Measurements from ENCODE around the gene RAB44.

Gene RAB44

DNA sequence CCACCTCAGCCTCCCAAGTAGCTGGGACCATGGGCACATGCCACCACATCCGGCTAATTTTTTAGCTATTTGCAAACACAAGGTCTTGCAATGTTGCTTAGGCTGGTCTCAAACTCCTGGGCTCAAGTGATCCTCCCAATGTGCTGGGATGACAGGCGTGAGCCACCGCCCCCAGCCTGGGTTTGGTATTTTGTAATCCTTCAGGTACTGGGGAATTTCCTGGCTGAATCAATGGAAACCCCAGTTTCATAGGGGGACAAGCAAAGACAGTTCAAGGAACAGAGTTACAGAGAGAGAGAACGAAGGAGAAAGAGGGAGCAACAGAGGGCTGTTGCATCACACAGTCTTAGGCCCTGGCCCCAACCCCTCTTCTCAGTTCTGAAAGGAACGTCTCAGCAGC lies 35.7 kb downstream of the RAB44 start:
- no peak for DNase-seq (ENCODE audit: low read depth)

DNA sequence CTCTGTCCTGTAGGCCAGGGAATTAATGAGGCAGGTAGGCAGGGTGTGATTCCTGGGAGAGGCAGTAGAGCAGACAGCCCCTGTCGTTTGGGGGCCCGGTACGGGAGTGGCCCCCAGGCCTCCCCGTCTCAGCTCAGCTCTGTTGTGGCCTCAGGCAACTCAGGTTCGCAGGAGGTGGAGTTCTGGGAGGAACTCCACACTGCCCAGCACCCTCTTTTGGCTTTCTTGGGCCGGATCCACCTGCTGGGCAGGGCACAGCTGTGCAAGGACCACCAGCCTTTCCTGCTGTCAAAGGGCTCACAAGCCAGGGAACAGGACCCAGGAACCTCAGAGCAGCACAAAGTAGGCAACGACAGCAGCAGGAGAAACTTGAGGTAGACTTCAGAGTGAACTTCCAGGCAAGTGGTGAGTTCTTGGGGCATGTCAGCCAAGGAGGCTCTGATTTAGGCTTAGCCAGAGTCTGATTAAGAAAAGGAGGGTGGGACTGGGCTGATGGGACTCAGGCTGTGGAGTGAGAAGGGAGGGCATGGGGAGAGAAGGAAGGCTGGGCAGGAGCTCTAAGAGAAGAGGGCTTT lies 36.9 kb downstream of the RAB44 start:
- no peak for DNase-seq (ENCODE audit: low read depth)

DNA sequence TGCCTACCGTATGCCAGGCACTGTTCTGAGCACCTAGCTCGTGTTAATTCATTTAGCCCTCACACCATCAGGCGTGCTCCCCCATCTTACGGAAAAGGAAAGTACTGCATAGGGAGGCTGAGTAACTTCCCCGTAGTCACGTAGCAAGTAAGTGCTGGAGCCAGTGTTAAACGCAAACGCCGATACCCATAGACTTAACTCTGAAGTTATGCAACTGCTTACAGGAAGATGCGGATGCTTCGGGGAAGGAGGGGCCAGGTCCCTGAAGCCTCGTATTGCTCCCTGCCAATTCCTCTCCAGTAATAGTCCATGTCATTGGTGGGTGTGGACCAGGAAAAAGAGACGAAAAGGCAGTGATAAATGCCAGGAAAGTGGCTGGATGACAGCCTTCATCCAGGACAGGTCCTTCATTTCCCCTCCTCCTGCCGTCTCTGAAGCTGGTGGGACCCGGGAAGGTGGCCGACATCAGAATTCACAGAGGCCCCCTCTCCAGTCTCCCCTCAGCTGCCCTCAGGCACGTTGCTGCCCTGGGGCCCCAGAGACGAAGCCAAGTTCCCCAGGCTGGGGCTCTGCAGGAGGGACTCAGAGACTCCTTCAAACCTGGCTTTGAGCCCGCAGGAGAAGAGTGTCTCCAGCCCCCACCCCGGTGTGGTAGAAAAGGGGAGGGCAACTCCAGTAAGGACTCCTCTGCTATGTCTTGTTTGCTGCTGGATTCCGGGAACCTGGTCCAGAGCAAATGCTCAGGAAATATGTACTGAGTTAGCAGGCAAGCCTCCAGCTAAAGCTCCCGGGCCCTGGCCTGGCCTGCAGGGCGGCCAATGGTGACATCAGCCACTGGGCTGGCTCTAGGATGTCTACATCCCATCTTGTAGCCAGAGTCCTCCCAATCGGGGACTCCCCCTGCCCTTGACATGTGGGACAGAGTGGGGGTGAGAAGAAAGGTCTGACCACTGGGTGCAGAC lies 37.8 kb downstream of the RAB44 start:
- DNase-seq (ENCODE audit: low read depth) = no peak

DNA sequence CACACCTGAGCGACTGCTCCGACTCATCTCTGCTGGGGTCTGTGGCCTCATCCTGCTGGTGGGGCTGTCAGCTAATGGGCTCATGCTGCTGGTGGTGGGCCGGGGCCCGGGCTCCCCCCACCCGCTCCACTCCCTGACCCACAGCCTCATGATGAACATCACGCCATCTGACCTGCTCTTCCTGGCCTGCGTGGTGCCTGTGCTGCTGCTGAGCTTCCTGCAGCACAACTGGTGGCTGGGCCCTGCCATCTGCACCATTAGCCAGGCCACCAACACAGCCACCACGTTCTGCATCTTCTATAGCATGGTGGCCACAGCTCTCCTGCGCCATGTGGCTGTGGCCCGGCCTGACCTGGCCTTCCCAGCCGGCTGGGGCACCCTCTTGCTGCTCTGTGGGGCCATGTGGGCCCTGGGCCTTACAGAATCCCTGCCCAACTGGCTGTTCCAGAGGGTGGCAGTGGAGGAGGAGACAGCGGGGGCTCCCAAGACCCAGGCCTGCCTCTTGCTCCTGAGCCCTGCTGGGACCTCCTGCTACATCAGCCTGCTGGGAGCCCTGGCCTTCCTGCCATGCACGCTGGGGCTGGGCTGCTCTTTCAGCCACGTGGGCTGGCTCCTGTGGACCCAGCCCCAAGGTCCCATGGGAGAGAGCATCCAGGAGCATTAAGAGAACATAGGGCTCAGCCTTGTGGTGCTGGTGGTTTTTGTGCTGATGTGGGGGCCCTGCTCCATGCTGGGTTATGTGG lies 39.6 kb downstream of the RAB44 start:
- DNase-seq (ENCODE audit: low read depth) = no peak

DNA sequence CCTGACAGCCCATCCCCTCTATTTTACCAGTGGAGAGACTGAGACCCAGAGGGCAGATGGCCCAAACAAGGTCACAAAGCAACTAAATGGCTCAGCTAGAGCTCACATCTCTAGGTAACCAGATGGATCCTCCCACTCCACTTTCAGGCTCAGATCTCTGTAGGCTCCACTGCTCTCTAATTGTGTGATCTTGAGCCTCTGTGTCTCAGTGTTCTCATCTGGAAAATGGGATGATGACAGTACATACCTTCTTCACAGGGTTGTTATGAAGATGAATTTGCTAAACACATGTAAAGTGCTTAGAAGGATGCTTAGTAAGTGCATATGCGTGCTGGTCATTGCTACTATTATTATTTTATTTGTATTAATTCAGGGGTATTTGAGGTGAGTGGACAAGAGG lies 40.5 kb downstream of the RAB44 start:
- no peak for DNase-seq (ENCODE audit: low read depth)

DNA sequence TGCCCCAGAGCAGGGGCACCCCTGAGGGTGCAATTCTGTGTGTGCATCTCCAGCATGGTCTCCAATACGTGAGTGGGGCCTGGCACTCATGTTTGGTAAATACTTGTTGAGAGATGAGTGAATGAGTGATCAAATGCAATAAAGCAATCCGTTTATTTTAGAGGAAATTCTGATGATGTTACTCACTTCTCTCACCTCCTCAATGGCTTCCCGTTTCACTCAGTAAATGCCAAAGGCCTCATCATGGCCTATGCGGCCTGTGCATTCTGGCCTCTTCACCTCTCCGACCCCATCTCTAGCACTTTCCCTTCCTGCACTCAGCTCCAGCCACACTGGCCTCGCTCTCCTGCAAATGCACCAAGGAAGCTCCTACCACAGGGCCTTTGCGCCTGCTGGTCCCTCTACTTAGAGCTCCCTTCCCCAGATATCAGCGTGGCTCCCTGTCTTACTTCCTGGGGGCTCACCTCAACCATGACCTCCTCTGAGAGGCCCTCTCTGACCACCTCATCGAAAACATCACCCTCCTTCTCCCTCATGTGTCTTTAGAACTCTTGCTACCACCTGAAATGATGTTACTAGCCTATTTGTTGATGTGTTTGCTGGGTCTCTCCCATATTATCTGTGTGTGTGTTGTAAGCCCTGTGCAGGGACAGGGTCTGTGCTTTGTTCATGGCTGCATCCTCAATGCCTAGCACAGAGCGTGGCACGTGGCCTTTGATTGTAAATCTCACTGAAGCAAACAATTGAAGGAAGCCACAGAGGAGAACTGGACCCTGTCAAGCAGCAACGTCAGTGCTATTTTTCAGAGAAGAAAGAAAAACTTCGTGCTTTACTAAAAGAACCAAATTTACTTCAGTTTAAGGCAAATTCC lies 42.6 kb downstream of the RAB44 start:
- no peak for DNase-seq (ENCODE audit: low read depth)

DNA sequence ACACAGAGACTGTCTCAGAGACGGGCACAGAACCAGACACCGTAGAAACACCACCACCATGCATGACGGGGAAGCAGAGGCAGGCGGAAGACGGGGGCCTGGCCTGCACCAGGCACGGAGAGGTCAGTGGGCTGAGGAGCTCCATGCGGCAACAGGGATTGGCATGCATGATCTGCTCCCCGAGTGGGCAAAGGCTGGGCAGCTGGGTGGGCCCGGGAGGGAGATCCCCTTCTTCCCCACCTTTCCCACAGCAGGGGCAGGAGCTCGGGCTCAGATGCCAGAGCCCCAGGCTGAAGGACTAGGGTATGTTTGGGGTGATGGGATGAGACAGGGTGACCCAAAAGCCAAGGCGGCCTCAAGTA lies 43.2 kb downstream of the RAB44 start:
- DNase-seq (ENCODE audit: low read depth) = no peak

DNA sequence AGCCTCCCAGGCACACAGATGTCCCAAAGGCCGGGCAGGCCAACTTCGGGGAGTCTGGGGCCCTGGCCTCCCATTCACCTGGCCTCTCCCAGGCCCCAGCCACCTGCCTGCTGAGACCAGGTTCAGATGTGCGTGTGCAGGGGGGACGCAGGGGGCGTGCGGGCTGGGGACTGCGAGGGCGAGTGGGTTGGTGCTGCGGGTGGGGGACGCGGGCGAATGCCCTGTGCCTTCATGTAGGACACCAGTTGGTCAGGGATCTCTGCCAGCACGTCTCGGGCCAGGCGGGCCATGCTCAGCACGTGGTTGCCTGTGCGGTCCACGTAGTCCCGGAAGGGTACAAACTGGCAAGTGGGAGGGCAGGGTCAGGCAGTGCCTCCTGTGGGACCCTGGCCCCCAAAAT lies 44.5 kb downstream of the RAB44 start:
- no peak for DNase-seq (ENCODE audit: low read depth)

DNA sequence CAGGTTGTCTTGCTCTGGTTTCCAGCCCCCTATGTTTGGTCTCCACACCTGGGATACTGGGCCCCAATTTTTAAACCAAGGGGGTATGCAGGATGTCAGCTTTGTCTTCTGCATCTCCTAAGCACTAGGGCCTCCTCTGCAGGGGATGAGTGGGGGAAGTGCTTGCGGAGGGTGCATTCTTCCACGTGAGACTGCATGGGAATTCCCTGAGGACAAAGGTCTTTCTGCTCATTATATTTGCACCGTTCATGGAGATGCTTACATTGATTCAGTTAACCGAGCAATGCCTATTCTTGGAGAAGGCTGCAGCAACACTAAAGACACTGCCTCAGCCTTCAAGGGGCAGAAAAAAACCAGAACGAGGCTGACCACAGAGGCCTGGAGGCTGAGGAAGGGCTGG lies 45.4 kb downstream of the RAB44 start:
- DNase-seq (ENCODE audit: low read depth) = no peak

DNA sequence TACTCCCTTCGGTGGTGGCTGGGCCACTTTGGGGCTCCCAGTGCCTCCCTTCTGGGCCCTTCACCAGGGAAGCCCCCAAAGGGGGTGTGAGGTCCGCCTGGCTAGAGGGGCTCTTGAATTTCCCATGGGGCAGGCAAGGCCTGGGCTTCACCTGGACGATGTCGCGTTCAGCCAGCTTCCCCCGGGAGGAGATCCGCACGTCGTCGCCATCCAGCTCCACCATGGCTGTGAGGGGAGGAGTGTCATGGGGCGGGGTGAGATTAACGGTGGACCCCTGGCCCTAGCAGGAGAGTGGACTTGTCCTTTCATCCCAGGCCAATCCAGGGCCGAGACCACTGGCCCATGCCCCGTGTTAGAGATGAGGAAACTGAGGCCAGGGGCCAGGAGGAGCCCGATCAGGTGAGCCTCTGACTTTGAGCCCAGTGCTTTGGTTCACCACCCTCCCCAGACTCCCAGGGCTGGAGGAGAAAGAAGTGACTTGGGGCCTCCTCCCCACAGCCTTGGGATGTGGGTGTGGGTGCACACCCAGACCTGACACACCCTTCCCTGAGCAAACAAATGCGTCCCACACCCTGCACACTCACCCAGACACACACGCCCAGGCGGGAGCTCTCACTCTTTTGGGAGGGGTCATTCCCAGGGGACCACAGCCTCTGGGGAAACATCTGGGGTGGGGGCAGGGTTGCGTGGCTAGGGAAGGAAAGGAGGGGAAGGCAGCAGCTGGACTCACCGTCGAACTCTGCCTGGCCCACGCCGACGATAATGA lies 46.1 kb downstream of the RAB44 start:
- DNase-seq (ENCODE audit: low read depth) = no peak

DNA sequence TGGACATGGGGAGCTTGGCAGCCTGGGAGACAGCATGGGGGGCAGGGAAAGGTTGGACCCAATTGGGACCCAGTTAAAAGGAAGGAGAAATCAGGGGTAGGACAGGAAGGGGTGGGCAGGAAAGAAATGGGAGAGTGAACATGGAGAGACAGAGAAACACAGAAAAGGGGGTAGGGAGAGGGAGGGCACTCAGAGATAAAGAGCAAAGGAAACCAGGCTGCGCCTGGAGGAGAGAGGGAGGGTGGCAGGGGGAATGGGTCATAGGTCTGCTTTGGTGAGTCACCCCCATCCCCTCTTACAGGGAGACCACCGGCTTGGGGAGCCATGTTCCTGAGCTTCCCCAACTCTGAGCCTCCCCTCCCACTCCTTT lies 46.7 kb downstream of the RAB44 start:
- DNase-seq (ENCODE audit: low read depth) = no peak

DNA sequence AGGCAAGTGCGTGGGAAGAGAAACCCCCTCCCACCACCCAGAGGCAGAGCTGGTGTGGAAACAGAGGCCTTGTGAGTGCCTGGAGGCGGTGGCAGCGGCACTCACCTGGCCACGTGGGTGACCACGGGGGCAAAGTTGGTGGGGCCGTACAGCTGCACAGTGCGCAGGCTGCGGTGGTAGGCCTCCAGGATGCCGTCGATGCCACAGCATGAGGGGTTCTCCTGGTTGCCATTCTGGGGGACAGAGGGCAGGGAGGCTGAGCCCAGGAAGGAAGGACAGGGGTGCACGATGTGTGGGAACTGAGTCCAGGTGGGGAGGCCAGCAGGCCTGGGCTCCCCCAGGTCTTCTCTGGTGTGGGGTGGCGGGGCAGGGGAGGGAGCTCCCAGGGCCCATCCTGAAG lies 47.7 kb downstream of the RAB44 start:
- no peak for DNase-seq (ENCODE audit: low read depth)

DNA sequence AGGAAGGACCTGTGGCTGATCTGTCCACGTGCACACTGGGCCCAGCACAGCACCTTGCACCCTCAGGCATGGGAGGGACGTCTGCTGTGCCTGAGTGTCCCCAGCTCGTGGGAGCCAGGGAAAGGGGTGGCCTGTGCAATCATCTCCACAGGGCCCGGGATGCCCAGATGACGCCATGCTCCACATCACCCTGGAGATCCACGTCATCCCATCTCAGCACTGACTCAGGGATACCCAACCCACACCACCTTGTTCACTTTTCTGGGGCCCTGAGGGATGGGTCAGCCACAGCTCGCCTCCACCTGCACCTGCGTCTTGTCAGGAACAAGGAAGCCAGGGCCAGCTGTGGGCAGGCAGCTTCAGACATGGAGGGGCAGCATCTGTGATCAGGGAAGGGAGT lies 48.2 kb downstream of the RAB44 start:
- DNase-seq (ENCODE audit: low read depth) = no peak

DNA sequence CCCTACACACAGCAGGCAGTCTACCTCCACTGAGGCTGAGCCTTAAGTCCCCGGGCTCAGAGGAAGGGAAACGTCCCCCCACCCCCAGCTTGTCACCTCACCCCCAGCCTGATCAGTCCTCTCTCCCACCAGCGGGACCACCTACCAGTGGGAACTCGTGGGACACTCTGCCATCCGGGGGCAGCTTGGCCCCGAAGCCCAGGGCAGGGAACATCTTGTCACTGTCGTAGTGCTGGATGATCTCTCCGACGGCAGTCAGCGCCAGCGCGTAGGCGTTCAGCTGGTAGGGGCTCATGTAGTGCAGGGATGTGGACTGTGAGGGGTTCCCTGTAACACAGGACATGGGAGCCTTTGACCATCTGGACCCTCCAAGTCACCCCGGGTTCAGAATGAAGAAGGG lies 48.6 kb downstream of the RAB44 start:
- DNase-seq (ENCODE audit: low read depth) = no peak

DNA sequence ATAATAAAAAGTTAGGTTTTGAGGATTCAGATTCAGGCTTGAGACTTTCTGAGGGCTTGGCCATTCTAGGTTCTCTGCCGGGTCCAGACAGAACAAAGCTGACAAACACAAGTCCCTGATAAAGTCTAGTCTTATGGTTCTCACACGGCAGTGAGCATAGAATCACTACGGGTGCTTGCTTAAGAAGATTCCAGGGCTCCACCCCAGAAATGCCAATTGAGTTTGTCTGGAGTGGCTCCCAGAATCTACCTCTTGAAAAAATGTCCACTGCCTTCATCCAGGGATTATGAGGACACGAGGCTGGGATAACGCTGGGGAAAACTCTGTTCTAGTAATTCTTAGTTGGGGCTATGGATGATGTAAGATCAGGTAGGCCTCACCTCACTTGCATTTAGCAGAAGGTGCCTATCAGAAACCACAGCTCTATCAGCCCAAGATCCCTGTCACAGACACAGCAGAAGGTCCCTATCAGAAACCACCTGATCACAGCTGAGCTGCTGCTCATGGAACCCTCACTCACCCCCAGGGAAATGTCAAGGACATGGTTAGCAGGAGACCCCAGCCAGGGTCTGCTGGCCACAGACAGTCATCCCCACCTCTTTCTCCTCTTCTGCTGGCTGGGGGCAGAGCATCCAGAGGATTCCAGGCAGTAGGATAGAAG lies 52.3 kb downstream of the RAB44 start:
- no peak for DNase-seq (ENCODE audit: low read depth)

DNA sequence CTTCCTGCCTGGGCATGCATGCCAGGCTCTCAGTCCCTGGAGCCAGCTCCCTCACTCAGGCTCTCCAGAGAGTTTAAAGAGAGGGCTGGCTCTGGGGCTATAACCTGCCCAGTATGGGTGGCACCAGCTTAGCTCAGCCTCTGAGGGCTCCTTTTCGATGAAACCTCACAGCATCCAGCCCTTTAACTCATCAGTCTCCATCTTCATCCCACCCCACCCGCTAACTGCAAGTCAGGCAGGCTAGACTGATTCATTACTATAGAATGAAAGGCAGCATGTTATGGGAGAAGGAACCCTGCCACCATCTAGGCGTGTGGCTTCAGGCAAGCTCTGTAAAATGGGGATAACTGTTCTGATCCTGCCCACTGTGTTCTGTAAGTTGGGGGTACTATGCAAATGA lies 53.5 kb downstream of the RAB44 start:
- DNase-seq (ENCODE audit: low read depth) = no peak

DNA sequence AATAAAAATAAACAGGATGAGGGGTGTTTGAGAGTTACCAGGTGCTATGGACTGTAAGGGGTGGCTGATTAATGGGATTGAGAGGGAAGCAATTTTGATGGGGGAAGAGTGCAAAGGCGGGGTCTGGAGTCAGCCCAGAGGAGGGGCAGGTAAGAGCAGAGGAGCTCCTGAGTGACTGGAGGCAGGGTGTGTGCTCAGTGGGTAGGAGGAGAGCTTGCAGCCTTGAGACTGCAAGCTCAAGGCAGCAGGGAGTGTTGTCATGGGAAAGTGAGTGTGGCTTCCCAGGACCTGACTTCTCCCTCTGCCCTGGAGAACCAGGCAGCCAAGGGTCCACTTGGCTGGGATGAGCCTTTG lies 54.2 kb downstream of the RAB44 start:
- no peak for DNase-seq (ENCODE audit: low read depth)

DNA sequence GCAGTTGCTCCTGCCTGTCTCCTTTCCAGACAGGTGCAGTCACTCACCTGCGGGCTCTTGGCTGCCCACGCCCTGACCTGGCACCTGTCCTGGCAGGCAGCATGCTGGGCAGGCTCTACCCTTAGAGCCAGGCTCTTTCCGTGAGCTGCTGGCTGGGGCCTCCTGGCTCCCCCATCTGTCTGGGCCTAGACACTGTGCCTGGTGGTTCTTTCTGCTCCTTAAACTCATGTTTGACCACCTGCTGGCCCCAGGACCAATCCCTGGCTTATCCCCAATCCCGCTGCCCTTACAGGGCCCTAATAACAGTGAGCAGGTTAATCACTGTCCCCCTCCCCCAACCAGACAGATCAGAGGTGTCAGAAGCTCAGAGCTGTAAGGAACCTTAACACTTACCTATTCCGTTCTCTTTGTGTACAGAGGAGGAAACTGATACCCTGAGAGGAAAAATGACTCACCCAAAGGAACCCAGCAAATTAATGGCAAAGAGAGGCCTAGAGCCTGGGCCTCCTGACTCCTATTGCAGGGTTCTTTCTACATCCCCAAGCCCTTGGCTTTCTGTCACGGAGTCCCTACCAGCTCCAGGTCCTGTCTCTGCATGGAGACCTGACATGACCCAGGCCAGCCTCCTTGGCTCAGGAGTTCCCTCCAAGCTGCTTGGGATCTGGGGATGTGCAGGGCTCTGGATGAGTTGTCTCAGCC lies 54.7 kb downstream of the RAB44 start:
- DNase-seq (ENCODE audit: low read depth) = no peak

DNA sequence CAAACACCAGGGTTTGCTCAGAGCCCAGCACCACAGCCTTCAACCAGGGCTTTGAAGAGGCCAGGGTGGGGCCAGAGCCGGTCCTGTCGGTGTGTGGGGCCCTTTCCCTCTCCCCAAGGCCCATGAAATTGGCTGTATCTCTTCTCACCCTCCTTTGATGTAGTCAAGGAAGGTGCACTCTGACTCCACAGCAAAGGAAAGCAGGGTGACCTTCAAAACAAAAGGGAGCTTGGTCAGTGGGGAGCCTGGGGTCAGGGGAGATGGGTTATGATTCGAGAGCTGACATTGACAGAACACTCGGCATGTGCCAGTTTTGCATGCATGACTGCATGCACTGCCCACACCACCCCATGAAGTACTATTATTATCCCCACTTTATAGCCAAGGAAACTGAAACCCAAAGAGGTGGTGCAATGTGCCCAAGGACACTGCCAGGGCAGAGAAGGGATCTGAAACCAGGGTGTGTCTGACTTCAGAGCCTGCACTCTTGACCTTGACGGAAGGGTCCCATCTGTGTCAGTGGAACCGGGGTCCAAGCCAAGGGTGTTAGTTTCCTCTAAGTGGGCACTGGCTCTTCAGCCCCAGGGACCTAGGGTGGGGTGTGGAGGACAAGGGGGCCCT lies 55.4 kb downstream of the RAB44 start:
- no peak for DNase-seq (ENCODE audit: low read depth)

Data from stimulated activated CD8-positive, alpha-beta memory T cell treated with anti-CD3 and anti-CD28 coated beads, Interleukin-4, amount 100 ng/mL, for 24 hours (primary cell).